IPS-18a (cell line): ENCODE data around the gene SMG6.

Source experiments
- H3K27ac ChIP-seq: one replicate; pipeline ENCODE4 v1.5.1; 2013; ENCODE audit warnings: low read length
- H3K27me3 ChIP-seq: one replicate; pipeline ENCODE4 v1.6.1; 2013; ENCODE audit warnings: mild to moderate bottlenecking, low read length; ENCODE audit not compliant: control insufficient read depth, insufficient read depth
- H3K36me3 ChIP-seq: one replicate; pipeline ENCODE4 v1.6.1; 2013; ENCODE audit warnings: low read depth, low read length; ENCODE audit not compliant: control insufficient read depth
- H3K4me1 ChIP-seq: one replicate; pipeline ENCODE4 v1.6.1; 2013; ENCODE audit warnings: low read depth, low read length; ENCODE audit not compliant: control insufficient read depth
- H3K4me3 ChIP-seq: one replicate; pipeline ENCODE4 v1.5.1; 2013; ENCODE audit warnings: low read length
- H3K9ac ChIP-seq: one replicate; pipeline ENCODE4 v1.6.1; 2013; ENCODE audit warnings: mild to moderate bottlenecking, low read length, moderate library complexity
- H3K9me3 ChIP-seq: one replicate; pipeline ENCODE4 v1.6.1; 2013; ENCODE audit warnings: low read depth, low read length; ENCODE audit not compliant: control insufficient read depth

SMG6 gene

DNA sequence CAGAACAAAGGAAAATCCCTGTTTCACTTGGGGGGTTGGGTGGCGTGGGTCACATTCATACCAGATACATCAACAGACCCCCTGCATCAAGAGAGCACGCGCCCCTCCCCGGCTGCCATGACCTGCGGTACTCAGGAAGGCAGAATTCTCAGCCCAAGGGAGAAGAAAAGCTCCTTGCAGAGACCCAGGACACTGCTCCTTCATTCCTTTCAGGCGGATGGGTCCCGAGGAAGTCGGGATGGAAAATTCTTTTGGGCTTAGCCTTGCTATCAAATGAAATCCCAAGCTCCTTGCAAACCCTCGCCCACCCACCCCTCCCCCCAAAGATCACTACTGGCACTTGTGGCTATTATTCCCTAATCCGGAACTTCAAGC lies 208.1 kb downstream of the SMG6 start:
- H3K4me1 ChIP-seq = peaks cover 15% of the 10 kb centered on the region

DNA sequence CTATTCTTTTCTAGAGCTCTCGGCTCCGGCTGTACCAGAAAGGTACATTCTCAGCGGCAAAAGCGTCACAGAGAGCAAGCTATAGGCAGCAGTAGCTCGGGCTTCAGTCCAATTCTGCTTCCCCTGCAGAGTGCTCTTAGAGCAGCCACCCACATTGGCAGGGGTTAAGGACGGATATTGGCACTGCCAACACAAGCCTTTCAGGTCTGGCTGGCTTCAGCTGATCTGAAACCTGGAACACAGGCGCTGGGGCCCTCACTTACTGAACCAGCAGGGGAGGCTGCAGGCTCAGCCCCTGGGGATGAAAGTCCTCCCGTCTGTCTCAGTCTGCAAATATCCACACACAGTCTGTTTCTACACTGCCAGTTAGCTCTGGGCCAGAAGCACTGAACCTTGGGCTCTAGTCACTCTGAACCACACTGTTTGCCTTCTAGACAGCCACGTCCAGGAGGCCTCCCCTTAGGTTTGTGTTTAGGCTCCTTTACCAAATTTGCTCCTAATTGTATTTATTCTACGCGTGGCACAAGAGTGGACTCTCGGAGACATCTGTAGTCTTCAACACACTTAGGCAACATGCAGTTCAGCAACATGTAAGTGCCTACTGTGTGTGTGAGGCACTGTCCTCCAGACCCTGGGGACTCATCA lies 208.6 kb downstream of the SMG6 start:
- no peaks in the 10 kb centered on the region for H3K36me3 ChIP-seq
- no peaks in the 10 kb centered on the region for H3K9me3 ChIP-seq
- no peak overlapping the region for H3K4me3 ChIP-seq
- peaks cover 20% of the 10 kb centered on the region for H3K4me1 ChIP-seq
- no peak overlapping the region for H3K27ac ChIP-seq
- H3K9ac ChIP-seq = no peak overlapping the region
- H3K27me3 ChIP-seq = no peaks in the 10 kb centered on the region

More for the DNA sequence above, 208.1 kb downstream of the SMG6 start:
- Histone ChIP-seq H3K36me3 (no peaks in the 10 kb centered on the region), H3K27ac (no peak overlapping the region), H3K27me3 (no peaks in the 10 kb centered on the region), H3K9ac (no peak overlapping the region), H3K9me3 (no peaks in the 10 kb centered on the region), H3K4me3 (no peak overlapping the region)

DNA sequence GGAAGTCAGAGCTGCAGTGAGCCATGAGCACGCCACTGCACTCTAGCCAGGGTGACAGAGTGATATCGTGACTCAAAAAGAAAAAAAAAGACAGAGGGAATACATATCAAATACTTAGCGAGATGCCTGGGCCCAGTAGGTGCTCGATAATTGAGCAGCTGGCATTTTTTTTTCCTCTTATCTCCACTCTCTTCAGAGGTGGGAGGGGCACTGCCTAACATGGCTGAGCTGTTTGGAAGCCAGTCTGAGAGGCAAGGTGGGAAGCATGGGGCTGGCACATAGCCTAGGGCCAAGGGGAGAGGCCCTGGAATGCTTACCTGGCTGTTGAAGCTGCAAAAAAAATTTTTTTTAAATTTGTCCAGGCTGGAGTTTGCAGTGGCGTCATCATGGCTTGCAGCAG lies 210.2 kb downstream of the SMG6 start:
- H3K9me3 ChIP-seq = no peaks in the 10 kb centered on the region
- no peak overlapping the region for H3K9ac ChIP-seq
- H3K27ac ChIP-seq = no peak overlapping the region
- H3K4me3 ChIP-seq = no peak overlapping the region
- H3K4me1 ChIP-seq = peaks cover 32% of the 10 kb centered on the region
- no peaks in the 10 kb centered on the region for H3K27me3 ChIP-seq
- no peaks in the 10 kb centered on the region for H3K36me3 ChIP-seq

DNA sequence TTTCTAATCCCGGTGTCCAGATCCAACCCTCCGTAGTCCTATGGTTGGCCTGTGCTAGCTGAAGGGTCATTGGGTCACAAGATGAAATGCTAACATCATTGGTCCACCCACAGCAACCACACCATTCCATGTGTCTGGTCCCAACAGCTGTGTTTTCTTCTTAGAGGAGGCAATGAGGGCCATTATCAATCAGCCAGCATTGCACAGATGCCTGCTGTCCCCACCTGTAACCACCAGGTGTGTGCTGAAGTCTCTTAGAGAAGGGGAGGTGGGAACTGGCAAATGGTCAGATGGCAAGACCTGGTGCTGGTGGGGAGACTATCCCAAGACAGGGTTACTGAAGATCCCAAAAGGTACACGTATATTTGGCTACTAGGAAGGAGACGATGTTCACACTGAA lies 211.3 kb downstream of the SMG6 start:
- no peak overlapping the region for H3K4me3 ChIP-seq
- no peaks in the 10 kb centered on the region for H3K27me3 ChIP-seq
- peaks cover 37% of the 10 kb centered on the region for H3K4me1 ChIP-seq
- H3K9me3 ChIP-seq = no peaks in the 10 kb centered on the region
- H3K9ac ChIP-seq = no peak overlapping the region
- H3K27ac ChIP-seq = no peak overlapping the region
- H3K36me3 ChIP-seq = no peaks in the 10 kb centered on the region

GRCh38 chr17:2090804-2091534 lies 212.6 kb downstream of the SMG6 start:
- no peaks in the 10 kb centered on the region for H3K27me3 ChIP-seq
- H3K9ac ChIP-seq = no peak overlapping the region
- peaks cover 37% of the 10 kb centered on the region for H3K4me1 ChIP-seq
- H3K9me3 ChIP-seq = no peaks in the 10 kb centered on the region
- no peak overlapping the region for H3K4me3 ChIP-seq
- no peaks in the 10 kb centered on the region for H3K36me3 ChIP-seq
- H3K27ac ChIP-seq = peak overlapping the region; percentile 8

- no peak overlapping the region for H3K27ac ChIP-seq
- no peaks in the 10 kb centered on the region for H3K36me3 ChIP-seq
- no peak overlapping the region for H3K9ac ChIP-seq
- H3K4me3 ChIP-seq = no peak overlapping the region
- H3K9me3 ChIP-seq = no peaks in the 10 kb centered on the region
- H3K4me1 ChIP-seq = peaks cover 34% of the 10 kb centered on the region
- H3K27me3 ChIP-seq = no peaks in the 10 kb centered on the region
Measured at GRCh38 chr17:2090210-2090641, 213.4 kb downstream of the SMG6 start.

DNA sequence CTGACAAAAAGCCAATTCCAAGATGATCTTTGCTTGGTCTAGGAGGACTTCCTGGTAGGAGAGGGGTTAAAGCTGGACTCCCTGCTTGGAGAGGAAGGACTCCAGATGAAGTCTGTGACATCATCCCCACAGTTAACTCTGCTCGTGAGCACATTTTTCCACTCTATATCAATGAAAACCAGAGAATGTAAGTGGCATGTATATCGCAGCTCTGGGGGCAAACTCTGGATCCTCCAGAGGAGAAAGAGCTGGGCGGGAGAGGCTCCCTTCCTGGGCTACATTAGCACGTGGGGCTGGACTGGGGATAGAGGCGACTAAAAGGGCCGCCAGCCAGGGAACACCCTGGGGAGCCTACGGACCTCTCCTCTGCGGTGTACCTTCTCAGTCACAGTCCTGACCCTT lies 214.6 kb downstream of the SMG6 start:
- Histone ChIP-seq H3K4me3 (no peak overlapping the region), H3K9ac (no peak overlapping the region), H3K27ac (no peak overlapping the region), H3K36me3 (no peaks in the 10 kb centered on the region), H3K27me3 (no peaks in the 10 kb centered on the region), H3K9me3 (no peaks in the 10 kb centered on the region), H3K4me1 (peaks cover 31% of the 10 kb centered on the region)

GRCh38 chr17:2087597-2088211 lies 215.9 kb downstream of the SMG6 start:
- peaks cover 31% of the 10 kb centered on the region for H3K4me1 ChIP-seq
- H3K27ac ChIP-seq = no peak overlapping the region
- H3K36me3 ChIP-seq = no peaks in the 10 kb centered on the region
- H3K9me3 ChIP-seq = no peaks in the 10 kb centered on the region
- no peaks in the 10 kb centered on the region for H3K27me3 ChIP-seq
- no peak overlapping the region for H3K4me3 ChIP-seq
- no peak overlapping the region for H3K9ac ChIP-seq

DNA sequence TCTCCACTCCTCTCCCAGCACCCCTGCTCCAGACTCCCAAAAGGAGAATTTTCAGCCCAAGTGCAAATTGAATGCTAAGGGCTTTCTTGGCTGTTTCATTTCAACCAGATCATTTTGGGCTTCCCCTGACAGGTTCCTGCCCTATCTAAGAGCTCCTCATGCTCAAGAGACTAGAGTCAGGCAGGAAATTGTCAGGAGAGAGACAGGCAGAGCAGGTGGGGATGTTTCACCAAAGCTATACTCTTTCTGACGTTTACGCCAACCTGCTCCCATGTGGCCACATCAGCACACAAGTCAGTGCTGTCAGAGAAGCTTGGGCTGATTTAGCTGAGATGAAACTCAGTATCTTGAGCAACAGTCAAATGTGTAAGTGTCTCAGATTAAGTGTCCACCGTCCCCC lies 217.3 kb downstream of the SMG6 start:
- Histone ChIP-seq H3K36me3 (peaks cover under 1% of the 10 kb centered on the region), H3K4me1 (peaks cover 30% of the 10 kb centered on the region), H3K9me3 (no peaks in the 10 kb centered on the region), H3K4me3 (no peak overlapping the region), H3K27me3 (no peaks in the 10 kb centered on the region), H3K27ac (no peak overlapping the region), H3K9ac (no peak overlapping the region)

GRCh38 chr17:2085648-2085949 lies 218.0 kb downstream of the SMG6 start:
- Histone ChIP-seq H3K36me3 (peaks cover 6% of the 10 kb centered on the region), H3K9ac (no peak overlapping the region), H3K4me1 (peaks cover 23% of the 10 kb centered on the region), H3K9me3 (no peaks in the 10 kb centered on the region), H3K27me3 (no peaks in the 10 kb centered on the region), H3K4me3 (no peak overlapping the region), H3K27ac (no peak overlapping the region)

DNA sequence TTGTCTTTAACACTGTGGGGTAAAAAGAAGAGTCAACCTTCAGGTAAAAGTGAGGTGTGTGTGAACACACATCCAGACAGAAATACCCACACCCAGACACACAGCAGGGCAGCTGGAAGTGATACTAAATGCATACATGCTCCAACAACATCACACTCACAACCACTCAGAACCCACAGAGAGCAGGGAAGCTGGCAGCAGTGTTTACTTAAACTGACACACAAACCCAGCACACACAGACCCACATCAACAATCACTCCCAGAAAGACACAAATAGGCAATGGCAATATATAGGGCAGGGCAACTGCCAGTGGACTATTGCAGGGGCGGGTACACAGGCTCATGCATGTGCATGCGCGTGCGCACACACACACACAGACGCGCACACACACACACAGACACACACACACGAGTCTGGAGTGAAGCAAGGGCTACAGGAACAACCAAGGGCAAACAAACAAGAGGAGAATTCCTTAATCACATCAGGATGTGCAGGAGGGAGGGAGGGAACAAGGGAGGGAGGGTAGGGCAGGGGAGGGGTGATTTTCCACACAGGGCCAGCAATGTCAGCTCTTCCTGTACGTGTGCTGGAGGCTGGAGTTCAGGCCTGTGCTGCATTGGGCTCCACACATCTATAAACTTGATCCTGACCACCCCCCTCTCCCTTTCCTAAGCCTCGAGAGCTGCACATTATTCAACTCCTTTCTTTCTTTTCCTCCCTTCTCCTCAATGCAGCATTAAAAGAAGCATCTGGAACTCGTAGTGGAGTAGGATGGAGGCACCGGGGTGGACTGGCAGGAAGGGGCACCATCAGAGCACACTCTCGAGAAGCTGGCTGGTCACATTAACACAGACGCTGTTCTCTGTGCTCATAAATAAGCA lies 218.6 kb downstream of the SMG6 start:
- H3K27ac ChIP-seq = no peak overlapping the region
- H3K9me3 ChIP-seq = no peaks in the 10 kb centered on the region
- H3K4me1 ChIP-seq = peaks cover 17% of the 10 kb centered on the region
- no peak overlapping the region for H3K9ac ChIP-seq
- H3K4me3 ChIP-seq = no peak overlapping the region
- peaks cover 6% of the 10 kb centered on the region for H3K36me3 ChIP-seq
- H3K27me3 ChIP-seq = no peaks in the 10 kb centered on the region
